Stomach (tissue), 4 donors: ENCODE results near the gene PIAS1.

ENCODE experiments used
- POLR2AphosphoS5 ChIP-seq, 3 donors: sonication (generic); formaldehyde crosslinking; IDR thresholded peaks; one replicate each; pipeline ENCODE4 v1.6.1; 2016; ENCODE audit warnings: antibody characterized with exemption in 3 of 3
- TF ChIP-seq, protein P1 (sequence below), 7 experiments: fragments of 450-650 bp in 4 of 7; fragments of 200-600 bp in 3 of 7; sonication (generic) in 3 of 7; IDR thresholded peaks; one replicate each; pipeline ENCODE4 v1.5.1; 2016 to 2019; ENCODE audit warnings: antibody characterized with exemption in 7 of 7, control low read depth in 2 of 7, mild to moderate bottlenecking in 1 of 7

DNA sequence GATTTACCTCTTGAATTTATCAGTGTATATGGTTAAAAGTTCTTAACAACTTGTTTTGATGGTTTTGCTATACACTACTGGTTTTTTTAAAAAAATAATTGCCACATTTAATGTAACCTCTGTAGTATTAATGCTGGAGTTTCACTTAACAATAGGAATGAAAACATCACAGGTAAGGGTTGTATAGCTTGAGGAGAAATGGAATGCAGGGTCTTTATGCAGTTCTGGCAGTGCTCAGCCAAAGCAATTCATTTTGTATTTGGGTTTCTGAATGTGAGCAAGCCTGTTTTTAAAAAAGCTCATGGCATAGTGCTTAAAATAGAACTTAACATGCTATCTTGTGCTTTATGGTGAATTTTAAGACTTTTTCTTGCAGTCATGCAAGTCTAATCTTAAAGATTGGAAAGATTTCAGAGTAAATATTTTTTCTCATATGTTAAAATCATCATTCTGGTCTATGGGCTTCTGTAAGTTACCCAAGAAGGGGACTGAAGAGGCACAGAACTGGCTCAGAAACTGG lies 8.9 kb downstream of the PIAS1 start:
- TF ChIP-seq, protein P1, sequence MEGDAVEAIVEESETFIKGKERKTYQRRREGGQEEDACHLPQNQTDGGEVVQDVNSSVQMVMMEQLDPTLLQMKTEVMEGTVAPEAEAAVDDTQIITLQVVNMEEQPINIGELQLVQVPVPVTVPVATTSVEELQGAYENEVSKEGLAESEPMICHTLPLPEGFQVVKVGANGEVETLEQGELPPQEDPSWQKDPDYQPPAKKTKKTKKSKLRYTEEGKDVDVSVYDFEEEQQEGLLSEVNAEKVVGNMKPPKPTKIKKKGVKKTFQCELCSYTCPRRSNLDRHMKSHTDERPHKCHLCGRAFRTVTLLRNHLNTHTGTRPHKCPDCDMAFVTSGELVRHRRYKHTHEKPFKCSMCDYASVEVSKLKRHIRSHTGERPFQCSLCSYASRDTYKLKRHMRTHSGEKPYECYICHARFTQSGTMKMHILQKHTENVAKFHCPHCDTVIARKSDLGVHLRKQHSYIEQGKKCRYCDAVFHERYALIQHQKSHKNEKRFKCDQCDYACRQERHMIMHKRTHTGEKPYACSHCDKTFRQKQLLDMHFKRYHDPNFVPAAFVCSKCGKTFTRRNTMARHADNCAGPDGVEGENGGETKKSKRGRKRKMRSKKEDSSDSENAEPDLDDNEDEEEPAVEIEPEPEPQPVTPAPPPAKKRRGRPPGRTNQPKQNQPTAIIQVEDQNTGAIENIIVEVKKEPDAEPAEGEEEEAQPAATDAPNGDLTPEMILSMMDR (IDR thresholded peaks at IDR 0.05) = no peak
- TF ChIP-seq POLR2AphosphoS5 (IDR thresholded peaks at IDR 0.05) = no peak
